Karpas-422 (cell line): Measurements from ENCODE around the gene RPUSD1. TPM values are rescaled to one million over a fixed set of nuclear protein-coding genes. Genes with fewer than 3 reads are reported as not detected.

ENCODE experiments used
- DNase-seq: peaks from one replicate; pipeline ENCODE4 v3.0.0-alpha.2; 2015
- H2AFZ ChIP-seq: fragments of 200-600 bp; sonication (generic); 2 replicates; pipeline ENCODE4 v1.6.1; 2014; ENCODE audit warnings: antibody characterized with exemption, low read length, mixed read lengths
- H3K27ac ChIP-seq: fragments of 200-600 bp; sonication (generic); 2 replicates; pipeline ENCODE4 v1.5.1; 2014; ENCODE audit warnings: mild to moderate bottlenecking, low read length, moderate library complexity
- H3K27me3 ChIP-seq: fragments of 200-600 bp; sonication (generic); 2 replicates; pipeline ENCODE4 v1.6.1; 2014; ENCODE audit warnings: low read length, mixed read lengths
- H3K36me3 ChIP-seq: fragments of 200-600 bp; sonication (generic); 2 replicates; pipeline ENCODE4 v1.6.1; 2014; ENCODE audit warnings: low read length, mixed read lengths; ENCODE audit not compliant: insufficient read depth
- H3K4me1 ChIP-seq: fragments of 200-600 bp; sonication (generic); 2 replicates; pipeline ENCODE4 v1.6.1; 2014; ENCODE audit warnings: mild to moderate bottlenecking, low read length, mixed read lengths
- H3K4me2 ChIP-seq: fragments of 200-600 bp; sonication (generic); 2 replicates; pipeline ENCODE4 v1.6.1; 2014; ENCODE audit warnings: low read length, low read depth, mild to moderate bottlenecking; ENCODE audit not compliant: poor library complexity, severe bottlenecking
- H3K4me3 ChIP-seq: fragments of 200-600 bp; sonication (generic); 2 replicates; pipeline ENCODE4 v1.5.1; 2014; ENCODE audit warnings: mild to moderate bottlenecking, antibody characterized with exemption, low read length, mixed read lengths
- H3K79me2 ChIP-seq: fragments of 200-600 bp; sonication (generic); 2 replicates; pipeline ENCODE4 v1.6.1; 2014; ENCODE audit warnings: mild to moderate bottlenecking, low read length, mixed read lengths
- H3K9ac ChIP-seq: fragments of 200-600 bp; sonication (generic); 2 replicates; pipeline ENCODE4 v1.6.0; 2014; ENCODE audit warnings: low read length
- H3K9me2 ChIP-seq: fragments of 200-600 bp; sonication (generic), shearing (Covaris generic); replicated peaks from 2 replicates; pipeline ENCODE4 v1.6.0; 2014; ENCODE audit warnings: mild to moderate bottlenecking, low read length, moderate library complexity; ENCODE audit not compliant: insufficient read depth
- H3K9me3 ChIP-seq: fragments of 300-700, 200-600 bp; sonication (generic); 2 replicates; pipeline ENCODE4 v1.6.1; 2014; ENCODE audit warnings: low read length, mixed read lengths
- H4K20me1 ChIP-seq: fragments of 200-600 bp; sonication (generic); 2 replicates; pipeline ENCODE4 v1.6.1; 2014; ENCODE audit warnings: mild to moderate bottlenecking, antibody characterized with exemption, low read length, low read depth; ENCODE audit not compliant: insufficient read depth
- total RNA-seq: library from RNA; depleted of rRNA; stranded (reverse); fragments of >200 nt; shearing (Covaris generic); gene quantifications from 2 replicates; pipeline ENCODE4 v1.2.3, GENCODE V29; 2014; ENCODE audit warnings: low replicate concordance

RPUSD1 gene
- total RNA-seq, 1 experiment from 2014 or later = 26.6 TPM

GRCh38 chr16:793414-793813, 5.2 kb upstream of the RPUSD1 start:
- no peak overlapping the region for H3K27ac ChIP-seq
- peaks cover 18% of the 10 kb centered on the region for H3K4me1 ChIP-seq
- H4K20me1 ChIP-seq = peaks cover 16% of the 10 kb centered on the region; the same call in 1 of the 2 replicates
- H2AFZ ChIP-seq = no peak overlapping the region
- peaks cover 16% of the 10 kb centered on the region for H3K79me2 ChIP-seq
- no peaks in the 10 kb centered on the region for H3K27me3 ChIP-seq
- no peak overlapping the region for H3K4me2 ChIP-seq
- H3K36me3 ChIP-seq = peaks cover 11% of the 10 kb centered on the region
- DNase-seq = no peak
- no peaks in the 10 kb centered on the region for H3K9me3 ChIP-seq
- H3K9ac ChIP-seq = no peak overlapping the region
- no peak overlapping the region for H3K4me3 ChIP-seq
- no peaks in the 10 kb centered on the region for H3K9me2 ChIP-seq

- Histone ChIP-seq H3K9ac (no peak overlapping the region), H3K36me3 (peaks cover 11% of the 10 kb centered on the region), H3K4me1 (peaks cover 12% of the 10 kb centered on the region), H3K27me3 (no peaks in the 10 kb centered on the region), H3K9me2 (no peaks in the 10 kb centered on the region), H3K27ac (no peak overlapping the region), H3K4me3 (no peak overlapping the region), H4K20me1 (peaks cover 22% of the 10 kb centered on the region; the same call in 1 of the 2 replicates), H3K4me2 (no peak overlapping the region), H3K79me2 (peaks cover 22% of the 10 kb centered on the region), H3K9me3 (no peaks in the 10 kb centered on the region), H2AFZ (no peak overlapping the region)
- DNase-seq = no peak
Observed at GRCh38 chr16:792221-792995, 4.2 kb upstream of the RPUSD1 start.

GRCh38 chr16:791131-791530, 3.0 kb upstream of the RPUSD1 start:
- Histone ChIP-seq H3K79me2 (peaks cover 28% of the 10 kb centered on the region), H3K36me3 (peaks cover 8% of the 10 kb centered on the region), H3K27ac (no peak overlapping the region), H3K4me2 (no peak overlapping the region), H4K20me1 (peaks cover 28% of the 10 kb centered on the region; the same call in 1 of the 2 replicates), H2AFZ (no peak overlapping the region), H3K9ac (no peak overlapping the region), H3K4me1 (peaks cover 22% of the 10 kb centered on the region), H3K27me3 (no peaks in the 10 kb centered on the region), H3K9me2 (no peaks in the 10 kb centered on the region), H3K4me3 (no peak overlapping the region), H3K9me3 (no peaks in the 10 kb centered on the region)
- no peak for DNase-seq

GRCh38 chr16:790086-790485, 1.9 kb upstream of the RPUSD1 start:
- Histone ChIP-seq H3K4me1 (peaks cover 24% of the 10 kb centered on the region), H3K36me3 (peaks cover 8% of the 10 kb centered on the region), H3K4me3 (peak overlapping the region; percentile 97; the same call in 1 of the 2 replicates), H2AFZ (no peak overlapping the region), H3K79me2 (peaks cover 28% of the 10 kb centered on the region), H3K9me3 (no peaks in the 10 kb centered on the region), H3K9me2 (no peaks in the 10 kb centered on the region), H4K20me1 (peaks cover 36% of the 10 kb centered on the region; the same call in 1 of the 2 replicates), H3K4me2 (peak overlapping the region; percentile 88), H3K27ac (no peak overlapping the region), H3K9ac (peak overlapping the region; percentile 87; the same call in 1 of the 2 replicates), H3K27me3 (no peaks in the 10 kb centered on the region)
- DNase-seq = no peak

- Histone ChIP-seq H3K36me3 (peaks cover 8% of the 10 kb centered on the region), H3K79me2 (peaks cover 28% of the 10 kb centered on the region), H3K9ac (peak overlapping the region; percentile 87), H3K27me3 (no peaks in the 10 kb centered on the region), H3K9me3 (no peaks in the 10 kb centered on the region), H3K27ac (no peak overlapping the region), H2AFZ (no peak overlapping the region), H4K20me1 (peaks cover 42% of the 10 kb centered on the region; the same call in 1 of the 2 replicates), H3K4me3 (peak overlapping the region; percentile 97), H3K4me2 (peak overlapping the region; percentile 88), H3K9me2 (no peaks in the 10 kb centered on the region), H3K4me1 (peaks cover 24% of the 10 kb centered on the region)
- DNase-seq = no peak
Observed at GRCh38 chr16:789191-789850, 1.1 kb upstream of the RPUSD1 start.

GRCh38 chr16:788399-789126, 382 bp upstream of the RPUSD1 start, which contains the start of gene CHTF18:
Gene CHTF18, plus strand, starts transcription at chr16:788620. Its CDS starts 65 bp downstream, at chr16:788685.
- peaks cover 42% of the 10 kb centered on the region; the same call in 1 of the 2 replicates for H4K20me1 ChIP-seq
- H3K36me3 ChIP-seq = peaks cover 8% of the 10 kb centered on the region
- H3K27me3 ChIP-seq = no peaks in the 10 kb centered on the region
- peak within 1 kb of the TSS; percentile 97 for H3K4me2 ChIP-seq
- H3K9me2 ChIP-seq = no peaks in the 10 kb centered on the region
- H3K79me2 ChIP-seq = peaks cover 28% of the 10 kb centered on the region
- H3K4me3 ChIP-seq = peak within 1 kb of the TSS; percentile 99
- peak; percentile 97 for DNase-seq
- H2AFZ ChIP-seq = no peak within 1 kb of the TSS
- no peaks in the 10 kb centered on the region for H3K9me3 ChIP-seq
- peak within 1 kb of the TSS; percentile 45; the same call in 1 of the 2 replicates for H3K27ac ChIP-seq
- H3K4me1 ChIP-seq = peaks cover 30% of the 10 kb centered on the region
- peak within 1 kb of the TSS; percentile 100 for H3K9ac ChIP-seq

GRCh38 chr16:787321-787966, 737 bp downstream of the RPUSD1 start:
- H3K9ac ChIP-seq = peak overlapping the region; percentile 100
- no peak for DNase-seq
- H3K9me3 ChIP-seq = no peaks in the 10 kb centered on the region
- peaks cover 8% of the 10 kb centered on the region for H3K36me3 ChIP-seq
- peak overlapping the region; percentile 97 for H3K4me2 ChIP-seq
- no peak overlapping the region for H2AFZ ChIP-seq
- peaks cover 42% of the 10 kb centered on the region; the same call in 1 of the 2 replicates for H4K20me1 ChIP-seq
- peaks cover 41% of the 10 kb centered on the region for H3K4me1 ChIP-seq
- H3K9me2 ChIP-seq = no peaks in the 10 kb centered on the region
- peaks cover 28% of the 10 kb centered on the region for H3K79me2 ChIP-seq
- no peaks in the 10 kb centered on the region for H3K27me3 ChIP-seq
- H3K4me3 ChIP-seq = peak overlapping the region; percentile 99
- peak overlapping the region; percentile 16; the same call in 1 of the 2 replicates for H3K27ac ChIP-seq
